Fibroblast of the conjunctiva (primary cell): ENCODE data around the gene MBNL2.

Experiments used
- DNase-seq: peaks from one replicate; pipeline ENCODE4 v3.0.0-alpha.2; 2010; ENCODE audit warnings: low read depth

Gene MBNL2

DNA sequence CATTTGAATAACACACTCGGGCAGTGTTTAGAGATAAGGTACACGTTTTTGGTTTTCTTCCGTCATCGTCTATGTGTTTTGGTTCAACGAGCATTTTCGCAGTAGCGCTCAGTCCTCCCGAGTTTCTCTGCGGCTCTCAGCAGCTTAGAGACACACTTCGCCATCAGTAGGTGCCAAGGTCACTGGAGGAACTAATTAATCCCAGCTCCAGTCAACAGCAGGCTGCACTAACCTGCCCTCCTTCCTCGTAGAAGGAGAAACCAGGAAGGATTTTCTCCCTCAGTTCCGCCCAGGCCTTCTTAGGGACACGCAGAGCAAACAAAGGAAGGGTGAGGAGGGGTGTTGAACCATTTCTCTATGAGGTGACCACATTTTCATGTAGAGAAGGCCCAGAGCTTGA lies 12.6 kb downstream of the MBNL2 start:
- DNase-seq: no peak

DNA sequence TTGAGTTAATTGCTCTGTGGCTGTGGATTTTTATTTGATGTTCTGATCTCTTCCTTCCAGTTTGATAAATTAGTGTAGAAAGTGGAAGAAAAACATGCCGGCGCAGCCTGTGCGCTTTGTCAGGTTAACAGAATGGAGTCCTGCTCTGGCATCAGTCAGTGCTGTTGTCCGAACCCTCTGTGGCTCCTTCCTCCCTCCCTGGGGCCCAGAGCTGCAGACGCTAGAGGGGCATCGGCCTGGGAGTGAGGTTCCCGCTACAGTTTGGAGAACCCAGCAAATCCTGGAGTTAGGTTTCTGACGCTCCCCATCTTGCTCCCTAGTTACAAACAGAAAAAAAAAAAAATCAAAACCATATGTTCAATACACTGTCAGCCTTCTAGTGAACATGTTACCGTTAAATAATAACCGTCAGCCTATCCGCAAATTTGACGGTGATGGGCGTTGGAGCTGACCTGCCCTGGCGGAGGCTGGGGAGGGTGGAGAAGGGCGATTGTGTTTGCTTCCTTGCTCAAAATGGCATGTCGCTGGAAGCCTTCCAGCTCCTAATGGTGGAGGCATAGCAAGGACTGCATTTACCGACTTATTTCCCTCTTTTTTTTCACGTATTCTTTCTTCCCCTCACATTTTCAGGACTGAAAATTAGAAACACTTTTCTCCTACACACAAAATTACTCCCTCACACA lies 13.6 kb downstream of the MBNL2 start:
- DNase-seq: no peak

DNA sequence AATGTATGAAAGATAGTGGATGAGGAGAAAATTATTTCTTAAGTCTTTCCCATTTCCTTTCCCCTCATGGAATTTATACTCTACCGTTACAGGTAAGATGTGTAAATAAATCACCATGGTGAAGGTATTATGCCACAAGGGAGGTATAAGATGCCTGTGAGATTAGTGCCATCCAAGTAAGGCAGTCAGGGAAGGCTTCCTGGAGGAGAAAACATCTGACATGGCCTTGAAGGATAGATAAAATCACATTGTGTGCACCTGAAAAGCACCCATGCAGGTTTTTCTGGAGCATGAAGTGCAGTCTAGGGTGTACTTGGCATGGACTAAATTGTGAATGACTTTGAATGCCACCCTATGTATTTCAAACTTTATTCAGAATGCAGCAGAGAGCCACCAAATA lies 15.3 kb downstream of the MBNL2 start:
- DNase-seq: no peak

DNA sequence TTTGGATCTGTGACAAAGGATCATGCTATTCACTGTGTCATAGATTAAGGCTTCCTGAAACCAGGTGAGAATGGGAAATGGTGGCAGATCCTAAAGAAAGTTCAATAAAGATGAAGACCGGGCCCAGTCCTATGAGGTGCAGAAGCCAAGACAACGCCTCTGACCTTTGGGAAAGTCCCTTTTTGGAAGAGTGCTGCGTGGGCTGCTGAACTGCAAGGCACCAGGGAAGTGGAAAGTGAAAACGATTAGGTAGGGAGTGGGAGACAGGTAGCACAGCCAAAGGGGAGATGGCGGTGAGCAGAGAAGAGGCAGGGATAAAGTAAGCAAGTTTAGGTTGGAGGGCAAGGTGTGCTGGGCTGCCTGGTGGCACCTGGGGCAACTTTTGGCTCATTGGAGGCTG lies 16.3 kb downstream of the MBNL2 start:
- no peak for DNase-seq

DNA sequence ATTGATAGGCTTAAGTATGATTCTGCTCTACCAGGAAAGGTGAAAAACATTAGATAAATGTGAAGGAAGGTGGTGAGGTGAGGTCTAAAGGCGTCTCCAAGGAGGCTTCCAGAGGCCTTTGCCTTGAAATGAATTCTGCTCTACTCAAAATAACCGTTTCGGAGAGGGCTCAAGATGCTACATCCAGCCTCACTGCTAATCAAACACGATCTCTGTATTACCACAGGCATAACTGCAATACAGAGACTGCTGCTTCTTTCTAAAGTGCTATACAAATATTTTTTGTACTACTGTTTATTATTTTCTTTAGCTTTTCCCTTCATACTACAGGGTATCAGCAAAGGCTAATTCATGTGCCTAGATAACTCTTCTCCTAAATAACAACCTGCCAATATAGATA lies 16.8 kb downstream of the MBNL2 start:
- DNase-seq: no peak

DNA sequence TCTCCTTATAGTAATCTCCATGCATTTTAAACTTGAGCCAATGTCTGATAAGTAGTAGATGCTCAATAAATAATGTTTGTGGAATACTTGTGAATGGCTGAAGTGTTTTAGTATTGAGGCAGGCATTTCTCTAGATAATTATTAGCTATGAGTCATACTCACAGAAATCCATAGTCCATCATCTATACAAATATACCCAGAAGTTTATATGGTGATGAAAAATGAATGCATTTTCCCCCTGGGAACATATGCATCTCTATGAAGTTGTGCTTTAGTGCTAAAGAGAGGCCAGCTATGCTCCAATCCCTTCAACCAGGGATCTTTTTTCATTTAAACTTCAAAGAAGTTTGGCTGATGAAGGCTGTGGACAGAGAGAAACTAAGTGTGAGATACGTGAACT lies 17.2 kb downstream of the MBNL2 start:
- DNase-seq: no peak

DNA sequence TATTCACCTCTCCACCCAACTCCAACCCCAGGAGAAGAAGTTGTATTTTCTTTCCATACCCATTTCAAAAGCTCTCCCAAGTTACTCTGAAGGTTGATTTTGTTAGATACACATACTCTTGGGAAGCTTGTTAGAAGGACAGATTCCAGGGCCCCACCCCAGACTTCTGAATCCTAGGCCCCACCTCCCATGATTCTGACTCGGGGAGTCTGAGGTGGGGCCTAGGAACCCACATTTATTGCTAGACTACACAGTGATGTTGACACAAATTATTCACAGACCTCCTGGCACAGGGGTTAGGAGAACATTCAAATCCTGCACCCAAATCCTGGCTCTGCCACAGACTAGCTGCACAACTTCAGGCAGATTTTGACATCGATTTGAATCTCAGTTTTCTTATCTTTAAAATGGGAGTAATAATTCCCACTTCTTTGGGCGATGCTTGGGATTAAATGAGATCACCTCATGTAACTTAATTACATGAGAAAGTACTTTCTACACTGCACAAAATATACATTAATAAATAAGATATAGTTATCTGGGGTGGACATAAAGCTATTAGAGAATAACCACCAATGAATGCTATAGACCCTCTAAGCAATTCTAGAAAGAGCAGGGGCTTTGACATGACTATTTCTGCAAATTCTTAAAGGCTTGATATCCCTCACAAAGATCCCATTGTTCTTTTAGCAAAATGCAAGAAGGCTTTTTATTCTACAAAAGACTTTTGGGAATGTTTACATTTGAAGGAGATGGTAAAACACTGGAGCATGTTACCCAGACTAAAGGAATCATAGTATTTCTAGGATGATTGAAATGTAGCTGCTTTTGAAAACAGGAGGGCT lies 18.0 kb downstream of the MBNL2 start:
- no peak for DNase-seq

DNA sequence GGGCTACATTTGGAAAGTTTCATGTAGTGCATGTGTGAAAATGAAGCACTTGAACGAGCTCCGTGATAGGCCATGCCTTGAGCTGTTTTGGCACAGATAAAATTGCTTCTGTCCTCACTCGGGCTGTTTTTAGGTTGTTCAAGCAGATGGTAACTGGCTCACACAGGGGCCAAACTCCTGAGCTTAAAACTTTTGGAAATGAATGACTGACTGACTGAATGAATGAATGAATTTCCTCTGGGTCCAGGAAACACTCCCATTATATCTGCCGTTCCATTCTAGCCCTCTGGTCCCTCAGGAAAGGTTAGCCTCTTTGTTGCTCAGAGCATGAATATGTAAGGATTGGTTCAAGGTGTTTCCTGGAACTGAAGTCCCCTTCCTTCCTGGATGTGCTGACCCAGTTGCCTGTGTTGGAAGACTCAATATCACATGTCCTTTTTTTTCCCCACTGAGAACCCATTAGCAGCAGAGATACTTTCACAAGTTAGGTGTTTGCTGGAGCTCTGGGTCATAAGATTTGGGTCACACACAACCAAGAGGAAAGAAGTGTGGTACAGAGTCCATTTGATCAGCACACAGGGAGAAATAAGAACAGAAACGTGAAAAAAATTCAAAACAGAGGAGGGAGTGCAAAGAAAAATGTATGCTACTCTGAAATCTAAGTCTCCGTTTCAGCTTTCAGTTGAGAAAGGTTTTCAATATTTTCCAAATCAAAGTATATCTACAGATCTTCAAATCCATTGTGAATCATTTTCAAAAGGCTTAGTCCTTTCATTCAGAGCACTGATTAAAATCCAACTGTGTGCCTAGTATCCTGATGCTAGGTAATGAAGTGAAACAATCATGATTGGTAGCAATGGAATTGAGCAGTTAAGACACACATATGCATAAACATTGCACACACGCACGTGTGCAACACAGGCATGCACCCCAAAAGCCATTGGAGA lies 18.9 kb downstream of the MBNL2 start:
- DNase-seq: no peak

DNA sequence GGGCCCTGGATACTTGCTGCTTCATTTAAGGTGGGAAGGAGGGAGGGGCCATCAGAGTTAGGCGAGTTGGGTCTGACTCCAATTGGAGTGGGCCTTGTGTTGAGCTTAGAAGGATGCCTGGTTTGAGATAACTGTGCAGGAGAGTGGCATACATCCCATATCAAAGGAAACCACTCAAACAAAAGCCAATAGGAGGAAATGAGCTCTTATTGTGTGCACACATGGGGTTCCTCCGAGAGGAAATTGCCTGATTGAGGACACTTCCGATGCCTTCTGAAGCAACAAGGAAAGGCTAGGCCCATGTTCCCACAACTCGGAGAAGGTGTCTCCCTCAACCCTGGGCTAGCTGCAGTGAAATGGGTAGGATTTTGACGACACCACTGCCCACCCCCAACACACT lies 19.6 kb downstream of the MBNL2 start:
- DNase-seq: no peak

DNA sequence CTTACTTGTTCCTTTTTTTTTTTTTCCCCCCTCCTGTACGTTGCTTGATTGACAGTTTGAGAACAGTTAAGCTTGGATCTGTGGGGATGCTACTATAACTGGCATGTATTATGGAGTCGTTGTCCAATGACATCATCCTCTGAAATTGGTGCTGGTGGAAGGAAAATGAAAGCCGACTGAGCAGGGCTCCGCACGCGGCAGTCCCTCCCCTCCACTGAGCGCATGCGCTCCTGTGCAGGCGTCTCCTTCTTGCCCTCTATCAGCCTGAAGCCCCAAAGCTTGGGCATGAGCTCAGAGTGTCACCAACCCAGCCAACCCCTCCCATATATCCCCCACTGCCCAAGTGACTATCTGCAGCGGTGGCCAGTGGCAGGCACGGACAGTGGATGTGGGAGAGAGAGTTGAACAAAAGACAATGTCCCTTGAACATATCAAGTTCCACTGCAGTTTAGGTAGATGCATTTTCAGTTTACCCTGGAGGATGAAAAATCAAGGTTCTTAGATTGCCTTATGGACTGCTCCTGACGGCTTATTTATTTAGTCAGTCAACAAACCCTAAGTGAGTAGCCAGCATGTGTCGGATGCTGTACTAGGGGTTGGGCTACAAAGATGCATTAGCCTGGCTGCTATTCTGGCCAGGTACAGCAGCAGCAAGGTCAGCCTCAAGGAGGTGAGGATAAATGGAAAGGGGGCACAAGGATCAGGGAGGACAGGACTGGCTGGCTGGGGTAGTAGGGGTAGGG lies 20.8 kb downstream of the MBNL2 start:
- no peak for DNase-seq

DNA sequence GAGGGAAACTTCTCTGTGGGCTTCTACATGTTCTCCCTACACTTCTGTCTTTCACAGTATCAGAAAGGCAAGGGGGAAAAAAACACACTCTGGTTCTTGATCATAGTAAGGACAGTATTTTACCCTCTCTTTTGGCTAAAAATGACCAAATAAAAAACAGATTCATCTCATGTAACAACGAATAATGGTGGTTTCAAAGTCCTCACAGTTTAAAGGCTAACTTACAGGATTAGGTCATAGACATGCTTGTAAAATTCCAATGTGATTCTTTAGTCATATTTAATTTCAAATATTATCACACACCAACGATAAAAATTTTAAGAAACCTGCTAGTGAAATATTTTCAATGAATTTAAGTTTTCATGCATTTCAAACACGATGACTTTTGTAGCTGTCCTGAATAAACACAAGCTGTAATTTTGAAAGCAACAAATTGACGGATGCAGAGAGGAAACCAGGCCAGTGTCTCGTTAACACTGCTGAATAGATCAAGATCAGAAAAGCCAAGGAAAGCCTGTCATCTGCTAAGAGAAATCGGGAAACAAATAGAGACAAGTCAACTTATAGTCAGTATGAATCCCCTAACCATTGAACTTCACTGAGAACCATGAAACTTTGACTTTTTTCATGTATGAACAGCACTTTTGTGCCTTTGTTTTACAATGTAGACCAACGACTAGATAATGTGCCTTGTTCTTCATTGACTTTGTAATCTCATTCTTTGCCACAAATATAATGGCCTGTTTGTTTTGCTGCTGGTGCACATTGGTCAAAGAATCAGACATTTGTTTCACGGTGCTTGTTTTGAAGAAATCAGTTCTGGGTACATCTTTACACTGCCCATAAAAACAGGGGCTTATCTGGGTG lies 22.0 kb downstream of the MBNL2 start:
- no peak for DNase-seq

DNA sequence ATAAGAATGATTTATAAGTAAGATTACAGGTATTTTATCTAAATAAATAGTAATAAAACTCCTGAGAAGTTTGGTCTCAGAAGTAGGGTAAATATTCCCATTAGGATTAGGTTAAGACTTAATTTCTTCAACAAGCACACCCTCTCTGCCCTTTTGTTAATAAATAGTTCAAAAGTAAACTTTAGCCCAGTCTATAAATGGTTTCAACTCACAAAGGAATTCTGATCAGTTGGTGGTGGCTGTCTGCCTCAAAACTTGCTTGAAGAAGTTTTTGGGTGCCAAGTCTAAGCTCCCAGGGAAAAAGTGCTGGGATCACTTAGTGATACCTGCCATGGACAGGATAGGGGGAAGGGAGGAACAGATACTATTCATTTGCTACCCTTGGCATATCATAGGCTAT lies 22.9 kb downstream of the MBNL2 start:
- DNase-seq: no peak

DNA sequence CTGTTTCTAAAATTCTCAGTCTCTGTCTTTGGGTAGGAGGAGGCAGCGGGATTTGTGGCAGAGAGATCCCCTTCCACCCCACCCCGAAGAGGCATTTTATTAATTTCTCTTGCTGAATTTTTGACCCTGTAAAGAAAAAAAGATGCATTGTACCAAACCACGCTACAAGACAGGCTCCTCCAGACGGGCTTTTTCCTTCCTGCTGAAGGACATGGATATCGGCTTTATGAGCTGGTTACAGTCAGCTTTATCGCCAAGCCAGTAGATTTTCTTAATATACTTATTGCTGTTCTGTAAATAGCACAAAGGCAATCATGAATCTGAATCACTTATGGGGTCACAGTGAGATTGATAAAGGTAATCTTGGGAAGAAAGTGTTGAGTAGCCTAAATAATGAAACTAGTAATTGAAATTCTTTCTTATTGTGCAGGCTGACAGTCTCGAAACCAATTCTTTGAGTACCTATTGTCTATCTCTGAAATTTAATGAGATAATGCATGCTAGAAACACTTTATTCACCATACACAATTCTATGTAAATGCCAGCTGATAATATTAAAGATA lies 24.5 kb downstream of the MBNL2 start:
- DNase-seq: no peak

DNA sequence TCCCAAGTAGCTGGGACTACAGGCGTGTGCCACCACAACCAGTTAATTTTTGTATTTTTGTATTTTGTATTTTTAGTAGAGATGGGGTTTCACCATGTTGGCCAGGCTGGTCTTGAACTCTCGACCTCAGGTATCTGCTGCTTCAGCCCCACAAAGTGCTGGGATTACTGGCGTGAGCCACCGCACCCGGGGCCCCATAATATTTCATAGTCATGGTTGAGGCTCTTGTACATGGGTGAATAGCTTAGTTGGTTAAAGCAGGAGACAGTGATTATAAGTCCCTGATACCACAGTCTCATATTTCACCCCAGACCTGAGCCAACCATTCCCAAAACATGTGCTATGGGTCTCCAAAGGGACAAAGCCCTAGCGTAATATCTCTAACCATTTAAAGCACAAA lies 26.1 kb downstream of the MBNL2 start:
- DNase-seq: no peak

DNA sequence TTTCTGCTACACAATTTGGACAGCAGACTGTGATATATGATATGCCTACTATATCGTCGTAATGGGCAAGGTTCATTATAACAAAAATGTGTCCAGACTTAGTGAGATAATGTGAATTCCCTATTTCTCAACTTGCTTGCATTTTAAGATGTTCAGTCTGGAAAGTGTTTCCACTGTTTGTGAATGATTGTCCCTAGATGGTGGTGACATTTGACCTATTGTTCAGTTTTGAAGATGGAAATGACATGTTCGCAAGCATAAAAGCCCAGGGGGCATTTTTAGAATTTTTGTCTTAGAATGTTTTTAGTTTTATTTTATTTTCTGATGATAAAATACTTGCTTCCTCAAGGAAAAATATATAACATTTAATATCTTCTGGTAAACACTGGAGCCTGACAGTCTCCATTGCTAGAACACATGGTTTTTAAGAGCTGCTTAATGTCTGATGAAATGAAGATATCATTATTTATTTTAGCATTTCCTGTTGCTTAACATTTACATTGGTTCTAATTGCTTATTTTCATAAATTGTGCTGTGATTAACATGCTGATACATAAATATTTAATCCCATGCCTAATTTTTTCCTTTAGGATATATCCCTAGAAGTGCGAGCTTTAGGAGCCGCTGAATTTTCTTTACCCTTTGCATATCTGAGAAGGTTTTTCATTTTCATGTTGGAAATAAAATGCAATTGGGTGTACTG lies 27.1 kb downstream of the MBNL2 start:
- peak; percentile 51 for DNase-seq

DNA sequence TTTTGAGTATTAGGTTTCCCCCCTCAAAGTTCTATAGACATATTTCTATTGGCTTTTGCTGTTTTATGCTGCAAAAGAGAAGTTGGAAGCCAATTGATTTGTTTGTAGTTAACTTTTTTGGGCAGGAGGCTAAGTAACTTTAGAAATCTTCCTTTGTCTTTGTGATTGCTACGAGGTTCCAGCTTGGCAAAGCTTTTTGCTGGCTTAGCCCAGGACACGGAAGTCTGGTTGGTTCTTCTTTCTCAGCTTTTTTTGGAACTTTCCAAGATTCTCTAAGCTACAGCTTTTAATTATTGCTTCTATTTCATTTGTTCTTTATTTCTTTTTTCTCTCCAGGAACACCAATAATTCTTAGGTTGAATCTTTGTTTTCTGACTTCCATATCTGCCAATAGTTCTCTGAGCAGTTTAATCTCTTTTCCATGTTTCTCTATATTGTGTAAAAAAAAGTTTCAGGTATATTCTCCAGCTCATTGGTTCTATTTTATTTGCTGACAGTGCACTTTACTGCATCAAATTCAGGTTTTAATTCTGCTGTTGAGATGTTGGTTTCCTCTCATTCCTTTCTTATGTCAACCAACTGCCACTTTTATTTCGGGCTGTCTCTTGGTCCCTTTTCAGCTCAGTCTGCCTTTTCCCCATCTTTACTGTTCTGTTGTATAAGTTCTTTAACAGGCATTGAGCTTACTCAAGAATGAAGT lies 27.8 kb downstream of the MBNL2 start:
- no peak for DNase-seq

DNA sequence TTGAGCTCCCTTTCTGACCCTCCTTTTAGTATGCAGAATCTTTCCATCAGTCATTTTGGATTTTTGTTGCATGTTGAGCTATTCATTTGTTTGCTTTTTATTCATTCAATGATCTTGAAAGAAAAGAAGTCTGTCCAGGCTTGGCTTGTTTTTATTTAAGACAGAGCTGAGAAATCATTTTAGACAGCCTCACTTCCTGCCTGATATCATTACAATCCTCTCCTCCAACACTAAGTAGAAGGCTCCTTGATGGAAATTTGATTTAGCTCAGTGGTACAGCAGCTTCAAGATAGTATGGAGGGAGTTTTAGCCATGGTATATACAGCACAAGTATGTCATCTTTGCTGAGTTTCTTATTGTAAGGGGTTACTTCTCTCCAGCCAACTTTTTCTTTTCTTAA lies 28.4 kb downstream of the MBNL2 start:
- DNase-seq: no peak

DNA sequence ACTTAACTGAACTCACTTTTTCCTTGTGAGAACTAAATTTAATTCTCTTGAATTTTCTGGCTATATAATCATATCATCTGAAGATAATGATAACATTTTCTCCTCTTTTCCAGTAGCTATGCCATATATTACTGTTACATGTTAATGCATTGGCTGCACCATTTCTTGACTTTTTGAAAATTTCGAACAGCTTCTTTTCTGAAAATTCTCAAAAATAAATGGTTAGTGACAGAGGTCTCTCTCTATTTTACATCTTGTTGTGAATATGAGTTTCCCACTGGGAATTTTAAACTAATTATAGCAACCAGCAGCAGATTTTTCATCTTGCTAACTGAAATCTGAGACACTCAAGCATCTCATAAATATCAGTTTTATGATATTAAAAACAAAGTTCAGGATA lies 30.6 kb downstream of the MBNL2 start:
- no peak for DNase-seq

DNA sequence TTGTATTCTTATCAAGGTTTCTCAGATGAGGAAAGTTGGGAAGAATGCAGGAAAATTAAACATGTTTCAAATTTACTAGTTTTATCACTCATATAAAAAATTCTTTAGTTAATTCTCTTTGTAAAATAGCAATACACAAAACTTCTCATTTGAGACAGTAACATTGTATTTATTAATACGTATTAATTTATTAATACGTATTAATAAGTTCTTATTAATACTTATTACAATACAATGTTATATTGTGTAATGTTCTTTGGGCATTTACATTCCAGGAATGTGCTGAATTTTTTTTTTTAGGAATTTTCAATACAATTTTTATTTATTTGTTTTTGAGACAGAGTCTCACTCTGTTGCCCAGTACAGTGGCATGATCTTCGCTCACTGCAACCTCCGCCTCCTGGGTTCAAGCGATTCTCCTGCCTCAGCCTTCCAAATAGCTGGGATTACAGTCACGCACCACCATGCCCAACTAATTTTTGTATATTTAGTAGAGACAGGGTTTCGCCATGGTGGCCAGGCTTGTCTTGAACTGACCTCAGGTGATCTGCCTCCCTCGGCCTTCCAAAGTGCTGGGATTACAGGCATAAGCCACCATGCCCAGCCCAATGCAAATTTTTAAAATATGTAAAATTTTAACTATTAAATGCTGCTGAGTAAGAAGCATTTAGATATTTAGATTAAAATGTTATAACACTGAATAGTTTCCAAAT lies 31.6 kb downstream of the MBNL2 start:
- DNase-seq: no peak
